CD4-positive, alpha-beta T cell (primary cell): Measurements from ENCODE around the gene EHMT2. TPM values are rescaled to one million over a fixed set of nuclear protein-coding genes. Genes with fewer than 3 reads are reported as not detected.

Source experiments
- ATAC-seq: fragments of 200-7000 bp; cut with Tn5 transposase; one replicate; pipeline ENCODE4 v1.10.0; 2022; ENCODE audit warnings: mild to moderate bottlenecking; ENCODE audit not compliant: poor library complexity
- CTCF ChIA-PET: fragments of 350-600 bp; sonication (Branson Sonifier 250); formaldehyde crosslinking; loops from one replicate; lab custom pipeline; 2021; ENCODE audit warnings: antibody characterized with exemption, inconsistent platforms; lab: Charles Lee
- POLR2A ChIA-PET: fragments of 350-600 bp; sonication (Branson Sonifier 250); formaldehyde crosslinking; loops from one replicate; lab custom pipeline; 2021; ENCODE audit warnings: antibody characterized with exemption, inconsistent platforms; lab: Charles Lee
- DNase-seq, 14 experiments: peaks; one replicate each; pipeline ENCODE4 v3.0.0-alpha.2; 2013 to 2020; ENCODE audit warnings: mixed read lengths in 2 of 14
- H3K27ac ChIP-seq, 2 donors: one replicate each; pipeline versions ENCODE4 v1.5.1 to v1.7.0; 2013; ENCODE audit warnings: low read length in 2 of 2, low read depth in 1 of 2, mild to moderate bottlenecking in 1 of 2
- H3K27me3 ChIP-seq, 2 experiments: 1 replicate in 1 of 2; 2 replicates in 1 of 2; pipeline versions ENCODE4 v1.6.1 to v1.7.0; 2013; ENCODE audit warnings: low read length in 2 of 2, control low read depth in 1 of 2, mild to moderate bottlenecking in 1 of 2, moderate library complexity in 1 of 2; ENCODE audit not compliant: insufficient read depth in 2 of 2, control insufficient read depth in 1 of 2
- H3K36me3 ChIP-seq: one replicate; pipeline ENCODE4 v1.6.1; 2013; ENCODE audit warnings: low read length, control low read depth; ENCODE audit not compliant: insufficient read depth
- H3K4me1 ChIP-seq: one replicate; pipeline ENCODE4 v1.6.1; 2013; ENCODE audit warnings: low read length, control low read depth; ENCODE audit not compliant: insufficient read depth
- H3K4me3 ChIP-seq: one replicate; pipeline ENCODE4 v1.5.1; 2013; ENCODE audit warnings: mild to moderate bottlenecking, low read length, moderate library complexity
- H3K9me3 ChIP-seq, 2 experiments: 1 replicate in 1 of 2; 2 replicates in 1 of 2; pipeline versions ENCODE4 v1.6.1 to v1.7.0; 2013; ENCODE audit warnings: low read length in 2 of 2, mild to moderate bottlenecking in 2 of 2, control low read depth in 1 of 2, moderate library complexity in 1 of 2; ENCODE audit not compliant: control insufficient read depth in 1 of 2, insufficient read depth in 1 of 2
- H3K27ac Mint-ChIP-seq: one replicate; pipeline ENCODE4 v1.8.0; 2020; ENCODE audit warnings: mixed read lengths
- H3K27me3 Mint-ChIP-seq: one replicate; pipeline ENCODE4 v1.8.0; 2021; ENCODE audit warnings: mixed read lengths
- H3K36me3 Mint-ChIP-seq: one replicate; pipeline ENCODE4 v1.8.0; 2021; ENCODE audit warnings: low read depth, mixed read lengths
- H3K4me1 Mint-ChIP-seq: one replicate; pipeline ENCODE4 v1.8.0; 2021; ENCODE audit warnings: low read depth, mixed read lengths
- H3K4me3 Mint-ChIP-seq: one replicate; pipeline ENCODE4 v1.8.0; 2020; ENCODE audit warnings: mild to moderate bottlenecking, mixed read lengths
- H3K9me3 Mint-ChIP-seq: one replicate; pipeline ENCODE4 v1.8.0; 2020; ENCODE audit warnings: mixed read lengths
- CTCF ChIP-seq: fragments of 200-600 bp; IDR thresholded peaks from one replicate; pipeline ENCODE4 v1.8.0; 2022; ENCODE audit warnings: antibody characterized with exemption, mild to moderate bottlenecking
- intact Hi-C, 2 experiments: fragments of 100-400 bp; cut with DNase I in 1 of 2; cut with micrococcal nuclease in 1 of 2; formaldehyde crosslinking; loops; one replicate each; pipeline versions ENCODE4 v1.15.1 to v1.9.0; 2023 to 2025; cut with DNase I, micrococcal nuclease
- total RNA-seq, 174 experiments: library from RNA in 2 of 174; stranded (reverse) in 2 of 174; gene quantifications; one replicate each; pipeline ENCODE4 v1.2.3 and lab custom pipeline; 2021 to 2026

Gene EHMT2
- total RNA-seq, 2 experiments from 2014 or later = 36.3 to 36.6 TPM

- Mint-ChIP-seq H3K4me3 (no peak overlapping the region), H3K27me3 (peaks cover 13% of the 10 kb centered on the region), H3K4me1 (no peaks in the 10 kb centered on the region), H3K36me3 (no peaks in the 10 kb centered on the region), H3K27ac (no peak overlapping the region), H3K9me3 (no peaks in the 10 kb centered on the region)
- H3K27me3 ChIP-seq = peaks cover 4 to 10% of the 10 kb centered on the region in 2 experiments
- intact Hi-C loops = no loop called here
- ATAC-seq (no peak), DNase-seq (no peak)
- TF ChIP-seq CTCF = no peak
- H3K4me3 ChIP-seq = no peak overlapping the region
- H3K4me1 ChIP-seq = no peaks in the 10 kb centered on the region
- no peaks in the 10 kb centered on the region for H3K36me3 ChIP-seq
- H3K9me3 ChIP-seq = no peaks in the 10 kb centered on the region
- ChIA-PET POLR2A (no interaction called here), CTCF (no interaction called here)
- no peak overlapping the region for H3K27ac ChIP-seq
These were observed 42.8 kb upstream of the EHMT2 start for GRCh38 chr6:31940256-31940664.

- no peak for DNase-seq
- POLR2A ChIA-PET = no interaction called here
These were observed 38.3 kb upstream of the EHMT2 start for GRCh38 chr6:31935823-31936222.

GRCh38 chr6:31935021-31935420, 37.5 kb upstream of the EHMT2 start:
- DNase-seq (no peak), ATAC-seq (no peak)
- no peaks in the 10 kb centered on the region for H3K4me1 ChIP-seq
- Mint-ChIP-seq H3K27ac (no peak overlapping the region), H3K36me3 (no peaks in the 10 kb centered on the region), H3K9me3 (no peaks in the 10 kb centered on the region), H3K27me3 (peaks cover 5% of the 10 kb centered on the region), H3K4me3 (no peak overlapping the region), H3K4me1 (no peaks in the 10 kb centered on the region)
- no peaks in the 10 kb centered on the region for H3K36me3 ChIP-seq
- H3K27ac ChIP-seq = no peak overlapping the region
- H3K9me3 ChIP-seq = no peaks in the 10 kb centered on the region
- ChIA-PET CTCF (no interaction called here), POLR2A (no interaction called here)
- H3K4me3 ChIP-seq = no peak overlapping the region
- H3K27me3 ChIP-seq = no peaks in the 10 kb centered on the region
- intact Hi-C loops = no loop called here
- no peak for TF ChIP-seq CTCF

More at GRCh38 chr6:31935823-31936222, 38.3 kb upstream of the EHMT2 start:
- no peaks in the 10 kb centered on the region for H3K9me3 Mint-ChIP-seq
- peaks cover 10% of the 10 kb centered on the region for H3K27me3 Mint-ChIP-seq
- Histone ChIP-seq H3K36me3 (no peaks in the 10 kb centered on the region), H3K27me3 (no peaks in the 10 kb centered on the region), H3K4me3 (no peak overlapping the region), H3K9me3 (no peaks in the 10 kb centered on the region), H3K27ac (no peak overlapping the region), H3K4me1 (no peaks in the 10 kb centered on the region)
- no peaks in the 10 kb centered on the region for H3K36me3 Mint-ChIP-seq
- H3K4me3 Mint-ChIP-seq = no peak overlapping the region
- intact Hi-C loops = no loop called here
- ATAC-seq = no peak
- TF ChIP-seq CTCF = no peak
- H3K27ac Mint-ChIP-seq = no peak overlapping the region
- no peaks in the 10 kb centered on the region for H3K4me1 Mint-ChIP-seq
- CTCF ChIA-PET = no interaction called here
